ENCODE measurements around the gene SNRPA.
A peak's percentile ranks its signal among the peaks of the same experiment; 100 is the strongest.

SNRPA gene

GRCh38 chr19:40806423-40807146, 55.6 kb downstream of the SNRPA start (continued):
- no peak for TF ChIP-seq ZNF214 (tag by site-specific recombination; IDR thresholded peaks at IDR 0.05; ENCODE audit: borderline replicate concordance)
- TF ChIP-seq PRDM4 (tag by site-specific recombination; IDR thresholded peaks at IDR 0.05) = no peak; the same call in 1 of the 2 replicates
- peak; percentile 71 for TF ChIP-seq ZNF639 (tag by site-specific recombination; IDR thresholded peaks at IDR 0.05)
- peak; percentile 81; the same call in 1 of the 2 replicates for TF ChIP-seq ZNF610 (tag by site-specific recombination; IDR thresholded peaks at IDR 0.05; ENCODE audit: borderline replicate concordance)
- TF ChIP-seq ZBTB10 (tag by site-specific recombination; IDR thresholded peaks at IDR 0.05) = no peak
- TF ChIP-seq ZSCAN18 (tag by site-specific recombination; IDR thresholded peaks at IDR 0.05) = peak; percentile 28; the same call in 1 of the 2 replicates
- TF ChIP-seq ZNF843 (tag by site-specific recombination; IDR thresholded peaks at IDR 0.05) = peak; percentile 69
- peak; percentile 90; the same call in 1 of the 2 replicates for TF ChIP-seq KLF17 (tag by site-specific recombination; IDR thresholded peaks at IDR 0.05)
- TF ChIP-seq ZNF398 (tag by site-specific recombination; IDR thresholded peaks at IDR 0.05) = no peak
- peak; percentile 27 for TF ChIP-seq ZBTB26 (tag by site-specific recombination; optimal IDR thresholded peaks at IDR 0.05)
- 0 out of 2 replicates have a peak, but pooled peaks have one; percentile 23 for TF ChIP-seq ZBTB21 (tag by site-specific recombination; IDR thresholded peaks at IDR 0.05)
- no peak for TF ChIP-seq ZNF354C (tag by site-specific recombination; IDR thresholded peaks at IDR 0.05; ENCODE audit: borderline replicate concordance, low read depth)
- peak; percentile 93 for TF ChIP-seq GLIS1 (tag by site-specific recombination; IDR thresholded peaks at IDR 0.05)
- no peak for TF ChIP-seq ZBTB49 (tag by site-specific recombination; IDR thresholded peaks at IDR 0.05; ENCODE audit: low read depth)
- TF ChIP-seq ZNF391 (tag by site-specific recombination; IDR thresholded peaks at IDR 0.05; ENCODE audit: borderline replicate concordance, low read depth) = peak; percentile 40; the same call in 1 of the 2 replicates
- TF ChIP-seq ZNF335 (tag by site-specific recombination; conservative IDR thresholded peaks at IDR 0.05) = no peak
- TF ChIP-seq TCF7L2 (IDR thresholded peaks at IDR 0.05; ENCODE audit: borderline replicate concordance, low read depth, low read length) = no peak
- peak; percentile 96 for TF ChIP-seq KLF7 (tag by site-specific recombination; IDR thresholded peaks at IDR 0.05; ENCODE audit: borderline replicate concordance)
- peak; percentile 59; the same call in 1 of the 2 replicates for TF ChIP-seq ZNF76 (tag by site-specific recombination; IDR thresholded peaks at IDR 0.05; ENCODE audit: borderline replicate concordance, low read depth)
- TF ChIP-seq CTCF (tag by site-specific recombination; IDR thresholded peaks at IDR 0.05) = peak; percentile 97
